Left ventricle myocardium superior (tissue), 1 donor: ENCODE data around the gene PPP2R3B. TPM values are rescaled to one million over a fixed set of nuclear protein-coding genes. Genes with fewer than 3 reads are reported as not detected.

ENCODE experiments used
- ATAC-seq: fragments of 200-7000 bp; cut with Tn5 transposase; one replicate; pipeline ENCODE4 v1.9.1; 2020; ENCODE audit warnings: mild to moderate bottlenecking, moderate library complexity
- DNase-seq: peaks from one replicate; pipeline ENCODE4 v3.0.0-alpha.2; 2020
- intact Hi-C: fragments of 100-400 bp; cut with micrococcal nuclease; formaldehyde crosslinking; loops from one replicate; pipeline ENCODE4 v1.11.0; 2022
- total RNA-seq: library from RNA; stranded (reverse); fragmentation: NEBNext Ultra II Directional; extraction: Animal tissue kit (Norgen Biotek cat#: 25700); gene quantifications from one replicate; pipeline ENCODE4 v1.2.1, GENCODE V29; 2021
- donor health status: DM: no; HTN: yes; CAD: no; lungs with severe emphysema.

PPP2R3B gene
- total RNA-seq, 1 donor from 2014 or later, result 194 TPM

DNA sequence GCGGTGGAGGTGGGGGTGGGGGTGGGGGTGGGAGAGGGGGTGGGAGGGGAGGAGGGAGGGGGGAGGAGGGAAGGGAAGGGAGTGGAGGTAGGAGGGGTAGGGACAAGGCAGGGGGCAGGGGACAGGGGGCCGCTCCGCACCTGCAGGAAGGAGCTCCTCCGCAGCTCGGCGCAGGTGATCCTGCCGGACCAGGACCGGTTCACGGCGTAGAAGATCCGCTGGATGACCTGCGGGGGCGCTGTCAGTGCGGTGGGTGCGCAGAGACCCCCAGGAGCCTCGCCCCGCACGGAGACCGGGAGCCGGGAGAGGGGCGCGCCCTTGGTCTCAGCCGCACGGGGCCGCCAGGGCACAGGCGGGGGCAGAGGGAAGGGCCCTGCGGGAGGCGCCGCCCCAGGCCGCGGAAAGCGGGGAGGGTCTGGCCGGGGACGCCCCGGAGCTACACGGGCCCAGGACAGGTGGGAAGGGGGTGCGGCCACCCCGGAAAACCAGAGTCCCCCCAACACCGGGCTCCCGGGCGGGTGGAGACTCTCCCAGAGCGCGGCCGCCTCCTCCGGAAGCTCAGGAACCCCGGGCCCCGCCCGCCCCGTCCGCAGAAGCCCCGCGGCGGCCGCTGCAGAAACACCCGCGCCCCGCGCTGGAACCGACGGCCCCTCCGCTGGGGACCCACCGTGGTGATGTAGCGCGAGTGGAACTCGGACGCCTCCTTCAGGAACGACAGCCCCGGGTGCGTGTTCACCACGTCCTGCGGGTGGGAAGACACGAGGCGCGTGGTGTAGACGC lies 40.5 kb downstream of the PPP2R3B start:
- no peak for ATAC-seq
- DNase-seq, result peak; percentile 20
- intact Hi-C loops, result no loop called here

DNA sequence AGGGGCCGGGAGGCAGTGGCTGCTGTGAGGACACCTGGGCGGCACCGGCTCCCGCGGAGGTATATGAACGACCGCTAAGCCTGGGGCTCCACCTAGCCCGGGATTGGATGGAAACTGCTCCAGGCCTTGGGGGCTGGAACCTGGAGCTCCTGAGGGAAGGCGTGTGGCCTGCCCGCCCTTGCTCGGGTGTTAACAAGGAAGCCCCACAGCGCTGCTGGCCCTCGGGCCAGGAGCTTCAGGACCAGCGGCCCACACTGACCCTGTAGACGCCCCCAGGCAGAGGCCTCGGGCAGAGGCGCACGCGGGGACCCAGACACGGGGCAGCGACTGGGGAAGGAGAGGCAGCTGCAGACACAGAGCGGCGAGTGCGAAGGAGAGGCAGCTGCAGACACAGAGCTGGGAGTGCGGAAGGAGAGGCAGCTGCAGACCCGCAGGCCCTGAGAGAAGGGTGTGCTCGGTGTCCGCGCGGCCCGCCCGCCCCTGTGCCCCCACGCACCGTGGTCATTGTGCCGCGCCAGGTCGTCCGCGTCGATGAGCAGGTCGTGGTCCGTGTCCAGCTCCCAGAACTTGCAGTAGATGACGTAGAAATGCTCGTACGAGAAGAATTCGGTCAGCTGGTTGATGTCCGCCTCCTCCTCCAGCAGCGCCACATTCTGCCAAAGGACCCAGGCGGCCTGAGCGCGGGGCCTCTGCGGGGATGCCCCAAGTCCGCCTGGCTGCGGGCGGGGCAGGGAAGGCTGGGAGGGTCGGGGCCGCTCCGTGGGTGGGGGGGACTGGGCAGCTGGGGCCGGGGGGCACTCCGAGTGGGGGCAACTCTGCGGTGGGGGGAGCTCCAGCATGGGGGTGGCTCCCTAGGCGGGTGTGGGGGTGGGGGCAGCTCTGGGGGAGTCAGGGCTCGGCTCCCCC lies 41.4 kb downstream of the PPP2R3B start:
- no peak for ATAC-seq
- DNase-seq, result peak; percentile 26
- intact Hi-C loops, result no loop called here

DNA sequence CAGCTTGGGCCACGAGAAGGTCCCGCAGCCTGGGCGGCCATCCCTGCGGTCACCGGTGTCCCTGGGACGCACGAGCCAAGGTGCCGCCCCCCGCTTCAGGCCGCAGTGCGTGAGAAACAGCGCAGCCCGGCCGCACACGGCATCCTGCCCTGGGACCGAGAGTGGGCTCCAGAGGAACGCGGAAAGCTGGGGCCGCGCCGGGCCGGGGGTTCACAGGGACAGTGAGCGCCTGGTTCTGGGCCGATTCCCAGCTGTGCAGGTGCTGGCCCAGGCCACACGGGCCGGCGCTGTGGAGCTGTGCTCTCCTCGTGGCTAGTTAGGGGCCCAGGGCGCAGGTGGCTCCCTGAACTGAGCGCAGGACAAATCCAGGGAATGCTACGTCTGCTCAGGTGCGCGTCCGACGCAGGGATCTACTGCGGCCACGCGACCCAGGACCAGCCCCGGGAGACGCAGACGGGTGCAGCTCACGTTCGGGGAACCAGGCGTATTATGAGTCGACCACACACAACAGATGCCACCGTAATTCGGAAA lies 42.3 kb downstream of the PPP2R3B start:
- DNase-seq (peak; percentile 22), ATAC-seq (no peak)
- intact Hi-C loops, result no loop called here

GRCh38 chrX:341541-342101 lies 45.1 kb downstream of the PPP2R3B start:
- intact Hi-C loops, result no loop called here
- DNase-seq (peak; percentile 20), ATAC-seq (no peak)

DNA sequence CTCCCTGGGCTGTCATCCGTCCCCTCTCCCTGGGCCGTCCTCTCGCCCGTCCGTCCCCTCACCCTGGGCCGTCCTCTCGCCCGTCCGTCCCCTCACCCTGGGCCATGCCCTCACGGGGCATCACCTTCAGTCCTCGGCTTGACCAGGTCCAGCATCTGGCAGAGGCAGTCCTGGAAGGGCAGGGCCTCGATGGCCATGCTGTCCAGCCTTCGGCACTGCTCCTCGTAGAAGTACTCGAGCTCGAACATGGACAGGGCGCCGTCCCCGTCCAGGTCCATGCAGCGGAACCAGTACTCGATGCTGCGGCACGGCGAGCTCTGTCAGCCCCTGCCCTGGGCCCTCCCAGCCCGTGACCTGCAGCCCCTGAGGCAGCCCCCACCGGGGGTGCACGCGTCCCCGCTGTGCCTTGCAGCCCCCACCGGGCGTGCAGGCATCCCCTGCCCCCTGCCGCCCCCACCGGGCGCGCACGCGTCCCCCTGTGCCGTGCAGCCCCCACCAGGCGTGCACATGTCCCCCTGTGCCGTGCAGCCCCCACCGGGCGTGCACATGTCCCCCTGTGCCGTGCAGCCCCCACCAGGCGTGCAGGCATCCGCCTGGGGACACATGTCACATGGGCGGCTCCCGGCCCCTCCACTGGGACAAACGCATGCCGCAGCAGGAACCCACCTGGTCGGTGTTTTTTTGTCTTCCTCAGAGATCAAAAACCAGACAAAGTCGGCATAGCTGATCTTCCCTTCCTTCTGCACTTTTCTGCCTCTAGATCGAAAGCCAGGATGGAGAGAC lies 45.9 kb downstream of the PPP2R3B start:
- DNase-seq, result peak; percentile 19
- ATAC-seq, result no peak
- intact Hi-C loops, result no loop called here

GRCh38 chrX:340121-340520 lies 46.6 kb downstream of the PPP2R3B start:
- intact Hi-C loops, result no loop called here
- DNase-seq (peak; percentile 16), ATAC-seq (no peak)

- DNase-seq (peak; percentile 27), ATAC-seq (no peak)
- intact Hi-C loops, result no loop called here
Observed at GRCh38 chrX:338836-339400, 47.8 kb downstream of the PPP2R3B start.

- ATAC-seq (no peak), DNase-seq (peak; percentile 22)
- intact Hi-C loops, result no loop called here
Observed at GRCh38 chrX:338281-338835, 48.3 kb downstream of the PPP2R3B start.

GRCh38 chrX:337331-337831 lies 49.3 kb downstream of the PPP2R3B start:
- ATAC-seq, result no peak
- intact Hi-C loops, result no loop called here
- DNase-seq, result peak; percentile 23

GRCh38 chrX:336227-336626 lies 50.5 kb downstream of the PPP2R3B start:
- no peak for ATAC-seq
- intact Hi-C loops, result no loop called here
- peak; percentile 19 for DNase-seq

DNA sequence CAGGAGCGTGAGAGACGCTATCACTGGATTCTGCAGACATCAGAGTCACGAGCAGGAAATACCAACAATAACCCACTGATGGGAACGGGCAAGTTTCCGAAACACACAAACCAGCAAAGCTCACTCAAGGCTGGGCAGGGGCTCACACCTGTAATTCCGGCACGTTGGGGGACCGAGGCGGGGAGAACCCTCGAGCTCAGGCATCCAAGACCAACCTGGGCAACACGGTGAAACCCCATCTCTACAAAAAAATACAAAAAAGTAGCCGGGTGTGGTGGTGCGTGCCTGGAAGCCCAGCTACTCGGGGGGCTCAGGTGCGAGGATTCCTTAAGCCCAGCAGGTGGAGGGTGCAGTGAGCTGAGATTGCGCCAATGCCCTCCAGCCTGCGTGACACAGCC lies 51.0 kb downstream of the PPP2R3B start:
- intact Hi-C loops, result no loop called here
- ATAC-seq (no peak), DNase-seq (peak; percentile 16)

GRCh38 chrX:334971-335757 lies 51.5 kb downstream of the PPP2R3B start:
- DNase-seq, result peak; percentile 25
- intact Hi-C loops, result no loop called here
- no peak for ATAC-seq

- intact Hi-C loops, result no loop called here
- ATAC-seq (no peak), DNase-seq (peak; percentile 37)
Observed at GRCh38 chrX:334331-334891, 52.3 kb downstream of the PPP2R3B start.

DNA sequence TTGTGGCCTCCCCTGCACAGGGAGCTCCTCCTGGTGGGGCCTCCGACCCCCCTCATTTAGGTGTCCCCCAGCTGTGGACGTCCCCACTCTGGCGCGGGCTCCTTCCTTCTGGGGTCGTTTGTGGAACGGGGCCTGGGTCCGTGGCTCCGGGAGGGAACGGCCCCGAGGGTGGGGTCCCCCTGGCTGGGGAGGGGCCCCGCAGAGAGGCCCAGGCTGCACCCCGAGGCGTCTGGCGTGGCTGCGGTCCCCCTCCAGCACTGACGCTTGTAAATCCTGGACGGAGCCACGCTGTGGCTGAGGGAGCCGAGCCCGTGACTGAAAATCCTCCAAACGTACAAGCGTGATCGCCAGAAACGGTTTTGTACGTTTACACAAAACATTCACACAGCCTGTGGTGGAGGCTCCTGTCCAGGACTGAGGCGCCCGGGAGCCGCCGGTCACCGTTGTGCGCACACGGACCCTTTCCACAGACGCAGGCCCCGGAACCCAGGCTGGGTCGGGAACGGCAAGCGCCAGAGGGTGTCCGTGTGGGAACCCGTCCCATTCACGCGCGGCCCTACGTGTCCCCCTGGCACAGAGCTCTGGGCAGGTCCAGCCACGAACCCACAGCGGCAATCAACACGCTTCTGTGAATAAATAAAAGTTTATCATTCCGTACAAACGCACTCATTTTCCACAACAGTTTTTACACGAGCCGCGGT lies 52.9 kb downstream of the PPP2R3B start:
- intact Hi-C loops, result no loop called here
- peak; percentile 18 for DNase-seq
- ATAC-seq, result no peak

DNA sequence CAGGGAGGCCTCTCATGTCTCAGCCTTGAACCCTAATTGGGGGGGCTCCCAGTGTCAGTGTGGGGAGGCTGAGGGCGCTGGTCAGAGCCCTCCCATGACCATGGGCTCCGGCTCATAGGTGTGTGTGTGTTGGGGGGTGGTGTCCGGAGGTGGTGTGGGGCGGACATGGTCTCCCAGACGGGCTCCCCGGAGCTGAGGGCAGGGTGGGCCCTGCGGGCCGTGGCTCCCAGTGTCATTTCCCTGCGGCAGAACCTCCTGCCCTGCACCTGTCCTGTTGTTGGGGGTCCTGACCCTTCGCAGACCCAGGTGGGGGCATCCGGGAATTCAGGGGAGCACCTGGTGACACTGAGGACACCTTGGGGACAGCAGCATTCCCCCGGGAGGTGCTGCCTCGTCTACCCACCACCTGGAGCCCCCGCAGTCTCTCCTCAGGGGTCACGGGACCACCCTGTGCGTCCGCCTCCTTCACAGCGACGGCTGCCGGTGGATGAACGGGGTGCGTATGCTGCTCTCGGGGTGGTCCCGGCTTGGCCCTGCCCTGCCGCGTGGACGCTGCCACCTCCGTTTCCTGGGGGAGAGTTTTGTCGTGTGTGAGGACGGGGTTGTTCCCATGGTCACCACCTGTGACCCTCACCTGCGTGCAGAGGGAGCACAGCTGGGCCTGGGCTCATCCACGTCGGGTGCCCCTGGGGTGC lies 53.6 kb downstream of the PPP2R3B start:
- DNase-seq, result peak; percentile 28
- ATAC-seq, result no peak
- intact Hi-C loops, result no loop called here

- ATAC-seq, result no peak
- DNase-seq, result peak; percentile 21
- intact Hi-C loops, result no loop called here
Observed at GRCh38 chrX:332496-332860, 54.2 kb downstream of the PPP2R3B start.
